HEK293 (cell line): ENCODE results near the gene ANGEL1.

Source experiments
- CTCF ChIA-PET: fragments of 350-600 bp; formaldehyde crosslinking; extraction: SDS; loops from one replicate; lab custom pipeline; 2021; ENCODE audit warnings: antibody characterized with exemption; lab: Yijun Ruan, JAX
- POLR2A ChIA-PET: fragments of 300-600 bp; formaldehyde crosslinking; extraction: SDS; loops from one replicate; lab custom pipeline; 2020; ENCODE audit warnings: antibody characterized with exemption, inconsistent platforms; lab: Yijun Ruan, JAX
- H3K27ac ChIP-seq: fragments of 200-500 bp; sonication (Bioruptor generic); 2 replicates; pipeline ENCODE4 v1.5.1; 2014; ENCODE audit warnings: low read depth, low read length, control low read depth, inconsistent platforms; ENCODE audit errors: extremely low read depth
- H3K36me3 ChIP-seq, 2 experiments: fragments of 200-500 bp in 1 of 2; sonication (Bioruptor generic) in 1 of 2; 1 replicate in 1 of 2; 2 replicates in 1 of 2; pipeline ENCODE4 v1.5.1; 2014 to 2017; ENCODE audit warnings: inconsistent platforms in 2 of 2, low read length in 2 of 2; ENCODE audit not compliant: control insufficient read depth in 2 of 2, insufficient read depth in 1 of 2
- H3K4me1 ChIP-seq: fragments of 200-500 bp; sonication (Bioruptor generic); 2 replicates; pipeline ENCODE4 v1.5.1; 2014; ENCODE audit warnings: mild to moderate bottlenecking, low read length, inconsistent platforms; ENCODE audit not compliant: control insufficient read depth, insufficient read depth
- H3K4me3 ChIP-seq: 2 replicates; pipeline ENCODE4 v1.5.1; 2011; ENCODE audit warnings: low read depth, mild to moderate bottlenecking, control low read depth, low read length, moderate library complexity
- H3K9me3 ChIP-seq: fragments of 200-500 bp; sonication (Bioruptor generic); 2 replicates; pipeline ENCODE4 v1.5.1; 2014; ENCODE audit warnings: low read depth, low read length, inconsistent platforms; ENCODE audit not compliant: control insufficient read depth, insufficient read depth
- AEBP2 ChIP-seq: fragments of 450-650 bp; formaldehyde crosslinking; IDR thresholded peaks from 2 replicates; pipeline ENCODE4 v1.5.1; 2016; ENCODE audit warnings: missing biosample characterization, missing genetic modification characterization, borderline replicate concordance
- ELK4 ChIP-seq: IDR thresholded peaks from 2 replicates; pipeline ENCODE4 v1.6.1; 2011; ENCODE audit warnings: mild to moderate bottlenecking, low read depth, low read length, borderline replicate concordance
- FEZF1 ChIP-seq: fragments of 450-650 bp; formaldehyde crosslinking; IDR thresholded peaks from 2 replicates; pipeline ENCODE4 v1.5.1; 2016; ENCODE audit warnings: missing biosample characterization, missing genetic modification characterization
- GFI1B ChIP-seq: fragments of 450-650 bp; formaldehyde crosslinking; IDR thresholded peaks from 2 replicates; pipeline ENCODE4 v1.5.1; 2016; ENCODE audit warnings: missing biosample characterization, missing genetic modification characterization
- RBAK ChIP-seq: fragments of 450-650 bp; formaldehyde crosslinking; IDR thresholded peaks from 2 replicates; pipeline ENCODE4 v1.5.1; 2016; ENCODE audit warnings: missing biosample characterization, missing genetic modification characterization
- SCRT1 ChIP-seq: fragments of 450-650 bp; formaldehyde crosslinking; IDR thresholded peaks from 2 replicates; pipeline ENCODE4 v1.5.1; 2016; ENCODE audit warnings: missing biosample characterization, missing genetic modification characterization, borderline replicate concordance
- ZBTB48 ChIP-seq: fragments of 450-650 bp; formaldehyde crosslinking; IDR thresholded peaks from 2 replicates; pipeline ENCODE4 v1.5.1; 2016; ENCODE audit warnings: missing biosample characterization, missing genetic modification characterization
- ZNF121 ChIP-seq: fragments of 450-650 bp; formaldehyde crosslinking; IDR thresholded peaks from 2 replicates; pipeline ENCODE4 v1.5.1; 2016; ENCODE audit warnings: missing biosample characterization, missing genetic modification characterization
- ZNF140 ChIP-seq: fragments of 450-650 bp; formaldehyde crosslinking; IDR thresholded peaks from 2 replicates; pipeline ENCODE4 v1.5.1; 2016; ENCODE audit warnings: missing biosample characterization, missing genetic modification characterization
- ZNF211 ChIP-seq: fragments of 450-650 bp; formaldehyde crosslinking; IDR thresholded peaks from 2 replicates; pipeline ENCODE4 v1.5.1; 2016; ENCODE audit warnings: low read depth, missing biosample characterization, missing genetic modification characterization
- ZNF214 ChIP-seq: fragments of 450-650 bp; formaldehyde crosslinking; IDR thresholded peaks from 2 replicates; pipeline ENCODE4 v1.5.1; 2017; ENCODE audit warnings: missing biosample characterization, mild to moderate bottlenecking, missing genetic modification characterization, borderline replicate concordance
- ZNF266 ChIP-seq: fragments of 450-650 bp; formaldehyde crosslinking; IDR thresholded peaks from 2 replicates; pipeline ENCODE4 v1.5.1; 2016; ENCODE audit warnings: missing biosample characterization, missing genetic modification characterization, low read depth
- ZNF280D ChIP-seq: fragments of 450-650 bp; formaldehyde crosslinking; IDR thresholded peaks from 2 replicates; pipeline ENCODE4 v1.5.1; 2016; ENCODE audit warnings: missing biosample characterization, missing genetic modification characterization
- ZNF404 ChIP-seq: fragments of 450-650 bp; formaldehyde crosslinking; IDR thresholded peaks from 2 replicates; pipeline ENCODE4 v1.5.1; 2017; ENCODE audit warnings: missing biosample characterization, missing genetic modification characterization
- ZNF416 ChIP-seq: fragments of 450-650 bp; formaldehyde crosslinking; IDR thresholded peaks from 2 replicates; pipeline ENCODE4 v1.5.1; 2016; ENCODE audit warnings: missing biosample characterization, missing genetic modification characterization
- ZNF623 ChIP-seq: fragments of 450-650 bp; formaldehyde crosslinking; IDR thresholded peaks from 2 replicates; pipeline ENCODE4 v1.5.1; 2016; ENCODE audit warnings: missing biosample characterization, missing genetic modification characterization
- ZNF776 ChIP-seq: fragments of 450-650 bp; formaldehyde crosslinking; IDR thresholded peaks from 2 replicates; pipeline ENCODE4 v1.5.0; 2017; ENCODE audit warnings: missing biosample characterization, missing genetic modification characterization, borderline replicate concordance

ANGEL1 gene

GRCh38 chr14:76755610-76756370, 56.9 kb downstream of the ANGEL1 start:
- TF ChIP-seq SCRT1 (tag by site-specific recombination) (no peak), ZNF776 (tag by site-specific recombination) (no peak), ZNF623 (tag by site-specific recombination) (no peak), ZNF214 (tag by site-specific recombination) (no peak), GFI1B (tag by site-specific recombination) (no peak), ELK4 (no peak), ZNF266 (tag by site-specific recombination) (no peak), ZNF140 (tag by site-specific recombination) (no peak), ZNF211 (tag by site-specific recombination) (no peak), ZBTB48 (tag by site-specific recombination) (no peak), FEZF1 (no peak), RBAK (no peak)
- no peaks in the 10 kb centered on the region for H3K4me1 ChIP-seq
- POLR2A ChIA-PET: no interaction called here
- no peaks in the 10 kb centered on the region for H3K9me3 ChIP-seq
- CTCF ChIA-PET: interaction anchor here (0.6 to 2.0 kb wide), 4 partner anchors 29 to 313 kb away, joined by 3 to 6 read pairs (median 4); no protein-coding TSS in a partner anchor
- no peak overlapping the region for H3K27ac ChIP-seq
- no peaks in the 10 kb centered on the region for H3K36me3 ChIP-seq
- no peak overlapping the region for H3K4me3 ChIP-seq

GRCh38 chr14:76754586-76754985, 58.1 kb downstream of the ANGEL1 start:
- no peaks in the 10 kb centered on the region for H3K36me3 ChIP-seq
- no peaks in the 10 kb centered on the region for H3K9me3 ChIP-seq
- H3K4me1 ChIP-seq: no peaks in the 10 kb centered on the region
- H3K4me3 ChIP-seq: no peak overlapping the region
- POLR2A ChIA-PET: interaction anchor here (0.7 kb wide), 1 partner anchor 34 kb away, joined by 7 read pairs; no protein-coding TSS in a partner anchor
- TF ChIP-seq ZNF416 (tag by site-specific recombination) (no peak), AEBP2 (tag by site-specific recombination) (no peak), ZNF280D (no peak), ZNF404 (no peak), ZNF121 (tag by site-specific recombination) (no peak)
- CTCF ChIA-PET: no interaction called here
- H3K27ac ChIP-seq: no peak overlapping the region
